H1 (cell line): Measurements from ENCODE around the gene SCNN1A. TPM values are rescaled to one million over a fixed set of nuclear protein-coding genes. Genes with fewer than 3 reads are reported as not detected.

ENCODE experiments used
- CTCF ChIA-PET: fragments of 300-600 bp; sonication (Branson Sonifier 250); formaldehyde crosslinking; loops from one replicate; lab custom pipeline; 2021; ENCODE audit not compliant: partially characterized antibody; lab: Charles Lee
- POLR2A ChIA-PET: fragments of 300-600 bp; sonication (Branson Sonifier 250); formaldehyde crosslinking; loops from one replicate; lab custom pipeline; 2021; ENCODE audit warnings: inconsistent platforms; ENCODE audit not compliant: partially characterized antibody; lab: Charles Lee
- DNase-seq, 2 experiments: peaks; one replicate each; pipeline versions ENCODE4 v3.0.0 to v3.0.0-alpha.2; 2010 to 2022; ENCODE audit warnings: low spot score in 2 of 2, low read depth in 1 of 2, mixed read lengths in 1 of 2
- FAIRE-seq: peaks from 2 replicates; lab custom pipeline; 2011; peaks lifted over from hg19 to GRCh38; lab: Jason Lieb, UNC
- H2AFZ ChIP-seq: 2 replicates; pipeline ENCODE4 v1.8.1; 2012; ENCODE audit warnings: low read length, inconsistent platforms
- H2AK5ac ChIP-seq: 2 replicates; pipeline ENCODE4 v1.6.1; 2013; ENCODE audit warnings: low read depth, low read length
- H2BK120ac ChIP-seq: replicated peaks from 2 replicates; pipeline ENCODE3; 2013; ENCODE audit warnings: low read depth, low read length, inconsistent platforms
- H2BK12ac ChIP-seq: 2 replicates; pipeline ENCODE4 v1.6.1; 2013; ENCODE audit warnings: low read depth, low read length
- H2BK15ac ChIP-seq: 2 replicates; pipeline ENCODE4 v1.6.1; 2013; ENCODE audit warnings: low read length
- H2BK20ac ChIP-seq: 2 replicates; pipeline ENCODE4 v1.6.1; 2013; ENCODE audit warnings: low read length
- H2BK5ac ChIP-seq: 2 replicates; pipeline ENCODE4 v1.6.1; 2013; ENCODE audit warnings: low read depth, low read length
- H3K14ac ChIP-seq: 2 replicates; pipeline ENCODE4 v1.6.1; 2013; ENCODE audit warnings: inconsistent platforms; ENCODE audit not compliant: insufficient read length
- H3K18ac ChIP-seq: 2 replicates; pipeline ENCODE4 v1.6.1; 2013; ENCODE audit warnings: low read length; ENCODE audit errors: extremely low read depth
- H3K23ac ChIP-seq: 2 replicates; pipeline ENCODE4 v1.6.1; 2013; ENCODE audit warnings: inconsistent platforms; ENCODE audit not compliant: insufficient read length
- H3K23me2 ChIP-seq: 2 replicates; pipeline ENCODE4 v1.6.1; 2013; ENCODE audit warnings: low read depth, low read length
- H3K27ac ChIP-seq: 2 replicates; pipeline ENCODE4 v1.6.1; 2011; ENCODE audit warnings: low read depth, low read length, inconsistent platforms
- H3K27me3 ChIP-seq, 4 experiments: replicated peaks in 1 of 4; 1 replicate in 1 of 4; 2 replicates in 3 of 4; pipeline versions ENCODE4 v1.6.1 to v1.8.1; 2011 to 2013; ENCODE audit warnings: low read length in 3 of 4, mild to moderate bottlenecking in 3 of 4, inconsistent platforms in 2 of 4, mixed read lengths in 2 of 4, moderate library complexity in 1 of 4; ENCODE audit not compliant: control insufficient read depth in 3 of 4, insufficient read depth in 3 of 4; ENCODE audit errors: extremely low read depth in 1 of 4
- H3K36me3 ChIP-seq, 4 experiments: 2 replicates each; pipeline versions ENCODE4 v1.6.1 to v1.8.1; 2011 to 2013; ENCODE audit warnings: mild to moderate bottlenecking in 4 of 4, low read length in 3 of 4, moderate library complexity in 2 of 4, control low read depth in 1 of 4, inconsistent platforms in 1 of 4; ENCODE audit not compliant: insufficient read depth in 4 of 4, control insufficient read depth in 2 of 4
- H3K4ac ChIP-seq: replicated peaks from 2 replicates; pipeline ENCODE3; 2013; ENCODE audit warnings: low read length, low read depth, mixed read lengths, inconsistent platforms; ENCODE audit not compliant: insufficient read length
- H3K4me1 ChIP-seq, 4 experiments: replicated peaks in 1 of 4; 1 replicate in 1 of 4; 2 replicates in 3 of 4; pipeline versions ENCODE4 v1.6.1 to v1.8.1; 2011 to 2013; ENCODE audit warnings: low read length in 3 of 4, inconsistent platforms in 2 of 4, mixed read lengths in 1 of 4; ENCODE audit not compliant: insufficient read depth in 4 of 4, control insufficient read depth in 3 of 4
- H3K4me2 ChIP-seq, 2 experiments: 2 replicates each; pipeline versions ENCODE4 v1.6.1 to v1.8.1; 2011 to 2013; ENCODE audit warnings: low read depth in 2 of 2, low read length in 2 of 2, control low read depth in 1 of 2, inconsistent platforms in 1 of 2, mild to moderate bottlenecking in 1 of 2; ENCODE audit not compliant: insufficient read depth in 1 of 2
- H3K4me3 ChIP-seq, 4 experiments: fragments of 200-600, 300-600 bp in 1 of 4; sonication (generic), shearing (Covaris generic), sonication (Bioruptor Twin) in 1 of 4; 2 replicates each; pipeline versions ENCODE4 v1.5.1 to v1.8.1; 2011 to 2016; ENCODE audit warnings: low read length in 4 of 4, low read depth in 3 of 4, control low read depth in 2 of 4, inconsistent platforms in 2 of 4, mild to moderate bottlenecking in 2 of 4, mixed read lengths in 1 of 4, moderate library complexity in 1 of 4; ENCODE audit not compliant: insufficient read depth in 2 of 4; ENCODE audit errors: extremely low read depth in 1 of 4
- H3K56ac ChIP-seq: replicated peaks from 2 replicates; pipeline ENCODE3; 2013; ENCODE audit warnings: low read depth, mild to moderate bottlenecking, mixed read lengths, low read length, inconsistent platforms; ENCODE audit not compliant: insufficient read length
- H3K79me1 ChIP-seq: 2 replicates; pipeline ENCODE4 v1.6.1; 2013; ENCODE audit warnings: low read depth, low read length, control low read depth
- H3K79me2 ChIP-seq, 2 experiments: 2 replicates each; pipeline versions ENCODE4 v1.6.1 to v1.8.1; 2012 to 2013; ENCODE audit warnings: low read length in 2 of 2, mild to moderate bottlenecking in 2 of 2, inconsistent platforms in 1 of 2; ENCODE audit not compliant: insufficient read depth in 2 of 2, control insufficient read depth in 1 of 2
- H3K9ac ChIP-seq, 4 experiments: replicated peaks in 1 of 4; 1 replicate in 1 of 4; 2 replicates in 3 of 4; pipeline versions ENCODE4 v1.6.1 to v1.8.1; 2011 to 2013; ENCODE audit warnings: low read depth in 3 of 4, low read length in 3 of 4, control low read depth in 2 of 4, mild to moderate bottlenecking in 2 of 4, moderate library complexity in 2 of 4, inconsistent platforms in 1 of 4; ENCODE audit errors: extremely low read depth in 1 of 4
- H3K9me3 ChIP-seq, 2 experiments: 2 replicates each; pipeline versions ENCODE4 v1.6.1 to v1.8.1; 2012 to 2013; ENCODE audit warnings: mild to moderate bottlenecking in 2 of 2, moderate library complexity in 2 of 2, control low read depth in 1 of 2, inconsistent platforms in 1 of 2, low read depth in 1 of 2, low read length in 1 of 2, mixed read lengths in 1 of 2; ENCODE audit not compliant: insufficient read depth in 2 of 2
- H4K20me1 ChIP-seq, 2 experiments: replicated peaks in 1 of 2; 2 replicates each; pipeline versions ENCODE3 to v1.8.1; 2011 to 2013; ENCODE audit warnings: inconsistent platforms in 2 of 2, low read length in 2 of 2, mild to moderate bottlenecking in 1 of 2; ENCODE audit not compliant: insufficient read depth in 2 of 2, control insufficient read depth in 1 of 2
- H4K5ac ChIP-seq: 2 replicates; pipeline ENCODE4 v1.6.1; 2013; ENCODE audit warnings: low read length, low read depth, mixed read lengths, inconsistent platforms; ENCODE audit not compliant: insufficient read length
- H4K8ac ChIP-seq: 2 replicates; pipeline ENCODE4 v1.8.0; 2013; ENCODE audit warnings: mild to moderate bottlenecking, moderate library complexity, low read length, inconsistent platforms; ENCODE audit not compliant: insufficient read depth; ENCODE audit errors: extremely low read depth
- H4K91ac ChIP-seq: replicated peaks from 2 replicates; pipeline ENCODE3; 2013; ENCODE audit warnings: low read length, mixed read lengths, inconsistent platforms; ENCODE audit not compliant: insufficient read length
- EGR1 ChIP-seq: IDR thresholded peaks from 2 replicates; pipeline ENCODE4 v1.6.1; 2011; ENCODE audit warnings: low read depth, low read length, borderline replicate concordance
- GTF2F1 ChIP-seq: IDR thresholded peaks from 2 replicates; pipeline ENCODE4 v1.6.1; 2012; ENCODE audit warnings: low read depth, low read length, improper control_type of control experiment, borderline replicate concordance
- MAFK ChIP-seq: IDR thresholded peaks from 2 replicates; pipeline ENCODE4 v1.6.1; 2012; ENCODE audit warnings: low read depth, mild to moderate bottlenecking, improper control_type of control experiment, low read length
- POLR2A ChIP-seq, 2 experiments: IDR thresholded peaks; 1 replicate in 1 of 2; 2 replicates in 1 of 2; pipeline ENCODE4 v1.6.1; 2011; ENCODE audit warnings: low read depth in 2 of 2, low read length in 2 of 2, mild to moderate bottlenecking in 2 of 2; ENCODE audit errors: control extremely low read depth in 1 of 2
- RFX5 ChIP-seq: IDR thresholded peaks from 2 replicates; pipeline ENCODE4 v1.6.1; 2011; ENCODE audit warnings: low read depth, low read length, improper control_type of control experiment, borderline replicate concordance
- WGBS, 2 experiments: shearing (Covaris generic) in 1 of 2; methylation state at CpG; one replicate each; pipeline versions ENCODE4 v1.1.6 to v1.1.7; 2013 to 2015; ENCODE audit warnings: low lambda C conversion rate in 2 of 2, mixed read lengths in 2 of 2, inconsistent platforms in 1 of 2, low coverage in 1 of 2, missing lambda C conversion rate in 1 of 2; ENCODE audit not compliant: insufficient replicate concordance in 2 of 2, insufficient coverage in 1 of 2, insufficient read length in 1 of 2; ENCODE audit errors: extremely low coverage in 1 of 2, missing lambda C conversion rate in 1 of 2; 5-methylcytosine and 5-hydroxymethylcytosine counted together
- polyA plus RNA-seq, 7 experiments: library from polyadenylated mRNA; depleted of rRNA in 3 of 7; stranded (reverse) in 5 of 7; unstranded in 2 of 7; fragments of >200 nt in 5 of 7; fragments of 200-250 nt in 2 of 7; gene quantifications; 1 replicate in 5 of 7; 2 replicates in 1 of 7; 4 replicates in 1 of 7; pipeline versions ENCODE4 v1.2.1 to v1.2.3, GENCODE V29; 2011 to 2013; ENCODE audit warnings: missing spikeins in 2 of 7, mixed read lengths in 2 of 7
- total RNA-seq: library from RNA; stranded (reverse); fragmentation: NEBNext Ultra II Directional; extraction: Animal tissue kit (Norgen Biotek cat#: 25700); gene quantifications from 2 replicates; pipeline ENCODE4 v1.2.1, GENCODE V29; 2021
- TF ChIP-seq, protein P1 (sequence below): IDR thresholded peaks from 2 replicates; pipeline ENCODE4 v1.6.1; 2012; ENCODE audit warnings: low read length, inconsistent platforms
- TF ChIP-seq, protein P2 (sequence below): IDR thresholded peaks from 2 replicates; pipeline ENCODE4 v1.6.1; 2012; ENCODE audit warnings: inconsistent platforms
- TF ChIP-seq, protein P3 (sequence below): IDR thresholded peaks from 2 replicates; pipeline ENCODE4 v1.6.1; 2011; ENCODE audit warnings: low read length, improper control_type of control experiment
- TF ChIP-seq, protein P4 (sequence below): IDR thresholded peaks from 2 replicates; pipeline ENCODE4 v1.6.1; 2012; ENCODE audit warnings: inconsistent platforms

The SCNN1A gene
- total and polyA plus RNA-seq, 2 of the 8 experiments (the other 6 are each of a cell fraction or from before 2014, with no cell fraction given): 85.5 to 156 TPM

DNA sequence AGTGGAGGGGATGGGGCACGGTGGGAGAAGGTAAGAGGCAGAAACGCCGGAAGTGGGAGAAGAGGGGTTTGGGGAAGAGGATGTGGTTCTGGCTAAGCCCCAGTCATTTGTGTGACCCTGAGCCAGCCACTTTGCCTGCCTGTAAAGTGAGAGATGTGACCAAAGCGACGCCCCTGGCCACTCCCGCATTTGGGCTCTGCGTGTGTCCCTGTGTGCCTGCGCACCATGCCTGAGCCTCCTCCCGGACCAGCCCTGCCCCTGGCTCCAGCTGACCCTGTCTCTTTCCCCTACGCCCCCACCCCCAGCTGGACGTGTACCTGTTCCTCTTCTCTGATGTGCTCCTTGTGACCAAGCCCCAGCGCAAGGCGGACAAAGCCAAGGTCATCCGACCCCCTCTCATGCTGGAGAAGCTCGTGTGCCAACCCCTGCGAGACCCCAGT is 56.9 kb downstream of the SCNN1A start:
- Histone ChIP-seq H3K4me1 (peaks cover 4 to 18% (median 9%) of the 10 kb centered on the region in 4 experiments), H3K4me3 (no peak overlapping the region), H2BK20ac (no peak overlapping the region), H3K56ac (no peak overlapping the region), H2BK120ac (no peak overlapping the region), H4K91ac (no peak overlapping the region), H3K27me3 (no peaks in the 10 kb centered on the region), H4K20me1 (no peaks in the 10 kb centered on the region), H3K27ac (no peak overlapping the region), H3K4me2 (no peak overlapping the region), H2BK5ac (peak overlapping the region; percentile 24; the same call in 1 of the 2 replicates), H3K36me3 (peaks cover 7 to 43% (median 17%) of the 10 kb centered on the region in 4 experiments; a peak in 7 of 8 replicates), H3K79me1 (peaks cover 3% of the 10 kb centered on the region), H3K79me2 (no peaks in the 10 kb centered on the region), H2BK12ac (no peak overlapping the region), H2AFZ (no peak overlapping the region), H4K8ac (peak overlapping the region; percentile 6; the same call in 1 of the 2 replicates), H3K9me3 (no peaks in the 10 kb centered on the region), H2AK5ac (no peak overlapping the region), H3K4ac (no peak overlapping the region), H3K14ac (no peak overlapping the region), H2BK15ac (no peak overlapping the region), H3K23ac (no peak overlapping the region), H3K23me2 (0 out of 2 replicates have a peak, but pooled peaks cover under 1% of the 10 kb centered on the region), H4K5ac (no peak overlapping the region), H3K18ac (no peak overlapping the region), H3K9ac (no peak overlapping the region)
- POLR2A ChIA-PET: interaction anchor here (0.9 to 16.0 kb wide), 5 partner anchors 9 to 52 kb away, joined by 3 to 214 read pairs (median 10); partner anchors contain the start of gene SCNN1A
- DNase-seq: no peak
- TF ChIP-seq, protein P1, sequence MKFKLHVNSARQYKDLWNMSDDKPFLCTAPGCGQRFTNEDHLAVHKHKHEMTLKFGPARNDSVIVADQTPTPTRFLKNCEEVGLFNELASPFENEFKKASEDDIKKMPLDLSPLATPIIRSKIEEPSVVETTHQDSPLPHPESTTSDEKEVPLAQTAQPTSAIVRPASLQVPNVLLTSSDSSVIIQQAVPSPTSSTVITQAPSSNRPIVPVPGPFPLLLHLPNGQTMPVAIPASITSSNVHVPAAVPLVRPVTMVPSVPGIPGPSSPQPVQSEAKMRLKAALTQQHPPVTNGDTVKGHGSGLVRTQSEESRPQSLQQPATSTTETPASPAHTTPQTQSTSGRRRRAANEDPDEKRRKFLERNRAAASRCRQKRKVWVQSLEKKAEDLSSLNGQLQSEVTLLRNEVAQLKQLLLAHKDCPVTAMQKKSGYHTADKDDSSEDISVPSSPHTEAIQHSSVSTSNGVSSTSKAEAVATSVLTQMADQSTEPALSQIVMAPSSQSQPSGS: no peak
- TF ChIP-seq GTF2F1 (no peak), RFX5 (no peak), POLR2A (IDR thresholded peaks at IDR 0.05; ENCODE audit: control extremely low read depth in 1 of 2, low read depth in 2 of 2, low read length in 2 of 2) (no peak; a peak in 1 of 3 replicates), MAFK (no peak), EGR1 (no peak)
- TF ChIP-seq, protein P2, sequence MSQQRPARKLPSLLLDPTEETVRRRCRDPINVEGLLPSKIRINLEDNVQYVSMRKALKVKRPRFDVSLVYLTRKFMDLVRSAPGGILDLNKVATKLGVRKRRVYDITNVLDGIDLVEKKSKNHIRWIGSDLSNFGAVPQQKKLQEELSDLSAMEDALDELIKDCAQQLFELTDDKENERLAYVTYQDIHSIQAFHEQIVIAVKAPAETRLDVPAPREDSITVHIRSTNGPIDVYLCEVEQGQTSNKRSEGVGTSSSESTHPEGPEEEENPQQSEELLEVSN: no peak
- TF ChIP-seq, protein P3, sequence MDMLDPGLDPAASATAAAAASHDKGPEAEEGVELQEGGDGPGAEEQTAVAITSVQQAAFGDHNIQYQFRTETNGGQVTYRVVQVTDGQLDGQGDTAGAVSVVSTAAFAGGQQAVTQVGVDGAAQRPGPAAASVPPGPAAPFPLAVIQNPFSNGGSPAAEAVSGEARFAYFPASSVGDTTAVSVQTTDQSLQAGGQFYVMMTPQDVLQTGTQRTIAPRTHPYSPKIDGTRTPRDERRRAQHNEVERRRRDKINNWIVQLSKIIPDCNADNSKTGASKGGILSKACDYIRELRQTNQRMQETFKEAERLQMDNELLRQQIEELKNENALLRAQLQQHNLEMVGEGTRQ: no peak
- TF ChIP-seq, protein P4, sequence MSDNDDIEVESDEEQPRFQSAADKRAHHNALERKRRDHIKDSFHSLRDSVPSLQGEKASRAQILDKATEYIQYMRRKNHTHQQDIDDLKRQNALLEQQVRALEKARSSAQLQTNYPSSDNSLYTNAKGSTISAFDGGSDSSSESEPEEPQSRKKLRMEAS: no peak
- WGBS, 2 experiments: 96% methylated on average over 11 of the region's 16 CpGs; no CpG with 5 or more reads in 1 of the 2 experiments
- FAIRE-seq: no peak
- CTCF ChIA-PET: interaction anchor here (0.6 to 1.6 kb wide), 4 partner anchors 13 to 147 kb away, joined by 3 to 6 read pairs (median 4); no protein-coding TSS in a partner anchor
